ENCODE measurements around the gene PRAMEF12.
"Not testable (repeated sequence)": the region's sequence is repeated elsewhere in the genome, so short reads cannot be mapped to it uniquely, and the experiment has no call there.

Gene PRAMEF12

GRCh38 chr1:12811409-12811784 lies 37.9 kb downstream of the PRAMEF12 start:
- Histone ChIP-seq H3K9me3 (replicated peaks in 1 of 11) (no peaks in the 10 kb centered on the region), H3K36me3 (no peaks in the 10 kb centered on the region), H4K20me1 (no peaks in the 10 kb centered on the region; a peak in 2 of 22 replicates), H3K4me3 (no peak overlapping the region), H3K4me2 (no peak overlapping the region), H3K27ac (no peak overlapping the region), H3K4me1 (no peaks in the 10 kb centered on the region), H3K27me3 (no peaks in the 10 kb centered on the region), H3K9ac (no peak overlapping the region)
- TF ChIP-seq Cebpa-rat (IDR thresholded peaks at IDR 0.05): no peak

- H4K20me1 ChIP-seq; H3K27me3 ChIP-seq; H3K36me3 ChIP-seq; H3K4me3 ChIP-seq; H3K27ac ChIP-seq; H3K9ac ChIP-seq; H3K9me3 ChIP-seq (replicated peaks in 1 of 11); H3K4me2 ChIP-seq; H3K4me1 ChIP-seq: not testable (repeated sequence)
These were observed 45.5 kb downstream of the PRAMEF12 start for GRCh38 chr1:12819061-12819460.
